Pulmonary artery endothelial cell (primary cell): ENCODE results near the gene ZNF595. TPM values are rescaled to one million over a fixed set of nuclear protein-coding genes. Genes with fewer than 3 reads are reported as not detected.
A peak's percentile ranks its signal among the peaks of the same experiment; 100 is the strongest.
"Not testable (repeated sequence)": the region's sequence is repeated elsewhere in the genome, so short reads cannot be mapped to it uniquely, and the experiment has no call there.

Source experiments
- DNase-seq: peaks from one replicate; pipeline ENCODE4 v3.0.0-alpha.2; 2011; ENCODE audit warnings: low read depth, low spot score
- total RNA-seq: library from RNA; depleted of rRNA; stranded (reverse); fragments of >200 nt; gene quantifications from 2 replicates; pipeline ENCODE4 v1.2.3, GENCODE V29; 2014

Gene ZNF595
- total RNA-seq, 1 donor from 2014 or later = 8.8 TPM

DNA sequence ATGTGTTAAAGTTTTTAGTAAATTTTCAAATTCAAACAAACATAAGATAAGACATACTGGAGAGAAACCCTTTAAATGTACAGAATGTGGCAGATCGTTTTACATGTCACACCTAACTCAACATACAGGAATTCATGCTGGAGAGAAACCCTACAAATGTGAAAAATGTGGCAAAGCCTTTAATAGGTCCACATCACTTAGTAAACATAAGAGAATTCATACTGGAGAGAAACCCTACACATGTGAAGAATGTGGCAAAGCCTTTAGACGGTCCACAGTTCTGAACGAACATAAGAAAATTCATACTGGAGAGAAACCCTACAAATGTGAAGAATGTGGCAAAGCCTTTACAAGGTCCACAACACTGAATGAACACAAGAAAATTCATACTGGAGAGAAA, 32.8 kb downstream of the ZNF595 start:
- no peak for DNase-seq

DNA sequence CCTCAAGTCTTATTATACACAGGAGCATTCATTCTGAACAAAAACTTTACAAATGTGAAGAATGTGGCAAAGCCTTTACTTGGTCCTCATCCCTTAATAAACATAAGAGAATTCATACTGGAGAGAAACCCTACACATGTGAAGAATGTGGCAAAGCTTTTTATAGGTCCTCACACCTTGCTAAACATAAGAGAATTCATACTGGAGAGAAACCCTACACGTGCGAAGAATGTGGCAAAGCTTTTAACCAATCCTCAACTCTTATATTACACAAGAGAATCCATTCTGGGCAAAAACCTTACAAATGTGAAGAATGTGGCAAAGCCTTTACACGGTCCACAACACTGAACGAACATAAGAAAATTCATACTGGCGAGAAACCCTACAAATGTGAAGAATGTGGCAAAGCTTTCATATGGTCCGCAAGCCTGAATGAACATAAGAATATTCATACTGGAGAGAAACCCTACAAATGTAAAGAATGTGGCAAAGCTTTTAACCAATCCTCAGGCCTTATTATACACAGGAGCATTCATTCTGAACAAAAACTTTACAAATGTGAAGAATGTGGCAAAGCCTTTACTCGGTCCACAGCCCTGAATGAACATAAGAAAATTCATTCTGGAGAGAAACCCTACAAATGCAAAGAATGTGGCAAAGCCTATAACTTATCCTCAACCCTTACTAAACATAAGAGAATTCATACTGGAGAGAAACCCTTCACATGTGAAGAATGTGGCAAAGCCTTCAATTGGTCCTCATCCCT, 33.6 kb downstream of the ZNF595 start:
- DNase-seq = not testable (repeated sequence)

DNA sequence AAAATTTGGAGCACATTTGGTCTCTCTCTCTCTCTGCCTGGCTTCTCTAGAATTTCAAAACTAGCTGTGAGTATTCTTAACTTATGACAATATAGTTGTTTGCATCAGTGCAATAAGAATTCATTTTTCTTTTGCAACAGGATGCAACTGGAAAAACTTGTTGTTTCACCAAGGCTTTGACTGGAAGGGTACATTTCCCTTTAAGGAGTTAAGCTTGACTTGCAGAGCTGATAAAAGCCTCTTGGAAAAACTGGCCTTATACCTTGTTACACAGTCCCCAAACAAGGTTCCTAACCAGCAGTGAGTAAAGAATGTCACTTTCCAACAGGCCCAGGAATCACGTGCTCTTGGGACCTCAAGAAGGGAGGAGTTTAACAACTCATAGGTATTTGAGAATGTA, 45.3 kb downstream of the ZNF595 start:
- DNase-seq = no peak

DNA sequence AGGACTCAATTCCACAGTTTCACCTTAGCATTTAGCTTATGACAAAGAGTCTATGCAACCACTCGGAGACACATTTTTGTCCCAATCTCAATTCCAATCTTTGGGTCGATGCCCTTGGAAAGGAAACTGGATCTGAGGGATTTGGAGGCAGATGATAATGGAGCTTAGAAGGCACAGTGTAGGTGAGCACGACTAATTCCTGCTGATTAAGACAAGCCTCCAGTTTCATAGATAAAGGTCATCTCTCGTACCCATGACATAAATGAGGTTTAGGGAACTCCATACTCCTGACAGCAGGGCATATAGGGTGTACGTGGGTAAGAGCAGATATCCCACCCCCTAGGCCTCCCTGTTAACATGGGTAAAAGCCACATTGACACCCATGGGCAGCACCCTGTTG, 46.7 kb downstream of the ZNF595 start:
- DNase-seq = no peak

DNA sequence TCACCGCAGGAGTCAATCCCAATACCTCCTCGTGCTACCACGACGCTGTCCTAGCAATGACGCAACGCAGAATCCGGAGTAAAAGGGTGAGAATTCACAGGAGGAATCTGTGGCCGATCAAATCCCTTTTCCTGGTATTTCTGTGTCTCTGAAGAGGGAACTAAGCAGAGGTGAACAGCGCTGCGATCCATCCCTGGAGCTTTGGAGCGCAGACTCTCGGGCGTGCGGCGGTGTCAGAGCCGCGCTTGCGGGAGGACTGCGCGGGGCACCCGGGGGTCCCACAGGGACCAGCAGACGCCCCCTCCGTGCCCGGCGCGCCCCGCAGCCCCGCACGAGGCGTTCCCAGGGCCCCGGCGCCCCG, 53.9 kb downstream of the ZNF595 start:
- no peak for DNase-seq

DNA sequence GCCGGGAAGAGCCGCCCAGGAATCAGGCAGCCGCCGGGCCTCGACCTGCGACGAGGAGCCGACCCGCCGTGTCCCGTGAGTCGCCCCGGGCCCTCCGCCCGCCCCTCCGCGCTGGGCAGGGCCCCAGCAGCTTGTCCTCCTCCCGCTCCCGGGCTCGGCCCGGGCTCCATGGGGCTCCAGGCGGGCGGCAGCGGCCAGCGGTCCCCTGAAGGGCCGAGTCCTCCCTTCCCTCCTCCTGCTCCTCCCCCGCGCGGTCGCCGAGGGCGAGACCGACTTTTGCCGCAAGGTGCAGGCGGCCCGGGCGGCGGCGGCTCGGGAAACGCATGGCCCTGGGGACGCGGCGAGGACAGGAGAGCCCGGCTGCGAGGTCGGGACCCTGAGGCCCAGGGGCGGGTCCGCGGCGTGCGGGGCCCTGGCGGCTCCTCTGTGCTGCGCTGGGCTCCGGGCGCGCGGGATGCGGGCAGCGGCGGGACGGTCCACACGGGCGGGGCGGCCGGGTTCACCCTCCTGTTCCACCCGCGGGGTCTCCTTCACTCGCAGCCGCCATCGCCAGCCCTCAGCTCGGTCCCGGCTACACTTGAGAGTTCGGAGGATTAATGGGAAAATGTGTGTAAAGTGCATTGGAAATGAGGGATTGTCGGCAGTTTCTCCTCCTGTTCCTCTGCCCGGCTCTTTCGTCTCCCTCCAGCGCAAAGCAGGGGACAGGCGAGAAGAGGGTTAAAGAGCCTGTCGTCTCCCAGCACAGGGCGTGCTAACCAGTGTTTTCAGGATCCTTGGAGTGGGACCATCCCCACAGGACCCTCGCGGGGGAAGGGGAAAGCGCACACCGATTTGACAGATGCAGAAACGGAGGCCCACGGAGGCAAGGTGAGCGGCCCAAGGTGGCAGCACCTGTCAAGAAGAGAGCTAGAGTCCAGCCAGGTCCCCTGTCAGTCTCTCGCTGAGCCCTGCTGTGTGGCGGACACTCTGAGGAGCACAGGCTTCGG, 54.6 kb downstream of the ZNF595 start:
- DNase-seq = no peak

DNA sequence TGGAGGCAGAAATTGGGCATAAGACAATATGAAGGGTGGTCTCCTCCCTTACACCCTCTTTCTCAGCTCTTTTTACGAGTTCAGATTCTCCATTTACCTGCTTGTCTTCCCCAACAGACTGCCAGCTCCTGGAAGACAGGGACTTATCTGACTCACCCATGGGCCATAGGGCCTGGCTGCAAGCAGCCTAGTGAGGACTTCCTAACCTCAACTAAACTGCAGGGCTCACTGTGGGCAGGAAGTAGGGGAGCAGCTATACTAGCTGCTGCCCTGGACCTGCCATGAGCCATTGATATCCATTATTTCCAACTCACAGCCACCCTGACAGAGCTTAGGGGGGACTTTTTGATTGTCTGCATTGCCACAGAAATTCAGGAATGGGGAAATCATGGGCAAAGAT, 59.6 kb downstream of the ZNF595 start:
- DNase-seq = no peak

DNA sequence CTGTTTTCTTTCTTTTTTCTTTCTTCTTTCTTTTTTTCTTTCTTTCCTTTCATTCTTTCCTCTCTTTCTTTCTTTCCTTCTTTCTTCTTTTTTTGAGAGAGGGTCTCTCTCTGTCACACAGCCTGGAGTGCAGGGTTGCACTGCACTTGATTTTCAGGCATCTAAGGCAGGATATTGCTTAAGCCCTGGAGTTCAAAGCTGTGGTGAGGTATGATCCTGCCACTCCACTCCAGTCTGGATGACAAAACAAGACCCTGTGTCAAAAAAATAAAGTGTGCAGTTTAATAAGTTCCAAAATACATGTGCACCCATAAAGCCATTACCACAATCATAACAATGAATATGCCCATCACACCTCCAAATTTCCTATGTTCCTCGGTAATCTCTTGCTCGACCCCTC, 60.6 kb downstream of the ZNF595 start:
- DNase-seq = no peak

DNA sequence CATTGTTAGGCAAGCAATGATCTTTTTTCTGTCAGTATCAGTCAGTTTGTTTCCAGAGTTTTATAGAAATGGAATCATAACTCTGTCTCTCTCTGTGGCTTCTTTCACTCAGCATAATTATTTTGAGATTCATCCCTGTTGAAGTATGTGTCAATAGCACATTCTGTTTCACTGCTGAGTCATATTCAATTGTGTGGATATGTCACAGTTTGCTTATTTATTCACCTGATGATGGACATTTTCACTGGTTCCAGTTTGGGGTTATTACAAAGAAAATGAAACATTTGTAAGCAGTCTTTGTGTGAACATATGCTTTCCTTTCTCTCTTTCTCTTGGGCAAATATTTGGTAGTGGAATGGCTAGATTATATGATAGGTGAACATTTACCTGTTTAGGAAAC, 61.0 kb downstream of the ZNF595 start:
- no peak for DNase-seq

DNA sequence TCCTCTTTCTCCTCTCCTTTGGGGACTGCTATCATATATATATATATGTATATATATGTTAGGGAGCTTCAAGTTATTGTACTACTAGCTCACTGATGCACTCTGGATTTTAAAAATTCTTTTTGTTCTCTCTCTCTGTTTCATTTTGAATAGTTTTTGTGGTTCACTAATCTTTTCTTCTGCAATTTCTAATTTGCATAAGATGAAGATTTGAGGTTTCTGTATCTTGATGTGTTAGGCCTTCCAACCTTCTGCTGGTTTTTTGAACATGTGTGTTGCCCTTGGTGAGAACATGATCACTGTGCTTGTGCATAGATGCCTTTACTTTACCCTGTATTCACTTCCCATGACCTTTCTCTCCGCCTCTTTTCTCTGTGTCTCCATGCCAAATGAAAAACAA, 63.4 kb downstream of the ZNF595 start:
- DNase-seq = no peak

DNA sequence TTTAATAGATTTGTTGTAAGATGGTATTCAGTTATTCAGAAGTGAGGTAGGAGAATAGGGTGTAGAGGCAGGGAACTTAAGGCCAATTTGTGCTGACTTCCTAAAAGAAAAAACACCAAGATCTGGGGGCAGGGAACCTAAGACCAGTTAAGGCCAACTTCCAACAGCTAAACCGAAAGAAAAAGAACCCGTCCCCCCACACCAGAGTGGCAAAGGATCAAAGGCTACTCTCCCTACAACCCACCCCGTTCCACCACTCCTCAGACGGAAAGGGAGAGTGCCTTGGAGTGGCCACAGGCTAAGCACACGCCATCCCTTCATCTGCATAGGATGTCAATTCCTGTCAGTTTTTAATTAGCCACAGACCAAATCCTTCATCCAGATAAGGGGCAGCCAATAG, 67.5 kb downstream of the ZNF595 start:
- no peak for DNase-seq

DNA sequence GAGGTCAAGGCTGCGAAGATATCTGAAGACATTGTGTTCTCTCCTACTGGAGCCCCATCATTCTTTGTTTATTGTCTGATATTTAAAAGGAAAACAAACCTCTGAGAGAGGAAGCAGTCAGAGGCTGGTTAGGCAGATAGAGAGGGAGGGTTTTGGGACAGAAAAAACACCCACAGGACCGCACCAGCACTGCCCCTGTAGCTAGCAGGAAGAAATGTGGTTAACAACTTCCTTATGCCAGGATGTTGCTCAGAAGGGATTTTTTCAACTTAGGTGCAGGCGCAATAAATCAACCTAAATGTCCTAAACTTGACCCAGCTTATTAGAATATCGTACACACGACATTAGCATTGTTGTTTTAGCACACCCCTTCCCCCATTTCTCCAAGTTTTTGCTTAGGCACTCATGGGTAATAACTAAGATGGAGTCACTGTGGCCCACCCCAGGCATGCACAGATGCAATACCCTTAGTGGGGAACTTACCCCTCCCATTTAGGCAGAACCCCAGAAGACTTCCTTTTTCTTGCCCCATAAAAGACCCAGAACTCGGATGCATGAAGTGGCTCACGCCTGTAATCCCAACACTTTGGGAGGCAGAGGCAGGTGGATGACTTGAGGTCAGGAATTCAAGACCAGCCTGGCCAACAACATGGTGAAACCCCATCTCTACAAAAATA, 68.4 kb downstream of the ZNF595 start:
- no peak for DNase-seq

DNA sequence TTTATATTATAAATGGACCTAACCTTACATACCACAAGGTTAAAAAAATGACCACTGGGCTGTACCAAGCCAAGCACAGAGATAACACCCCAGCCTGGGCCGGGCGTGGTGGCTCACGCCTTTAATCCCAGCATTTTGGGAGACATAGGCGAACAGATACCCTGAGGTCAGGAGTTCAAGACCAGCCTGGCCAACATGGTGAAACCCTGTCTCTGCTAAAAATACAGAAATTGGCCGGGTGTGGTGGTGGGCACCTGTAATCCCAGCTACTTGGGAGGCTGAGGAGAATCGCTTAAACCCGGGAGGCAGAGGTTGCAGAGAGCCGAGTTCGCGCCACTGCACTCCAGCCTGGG, 70.8 kb downstream of the ZNF595 start:
- not testable (repeated sequence) for DNase-seq

DNA sequence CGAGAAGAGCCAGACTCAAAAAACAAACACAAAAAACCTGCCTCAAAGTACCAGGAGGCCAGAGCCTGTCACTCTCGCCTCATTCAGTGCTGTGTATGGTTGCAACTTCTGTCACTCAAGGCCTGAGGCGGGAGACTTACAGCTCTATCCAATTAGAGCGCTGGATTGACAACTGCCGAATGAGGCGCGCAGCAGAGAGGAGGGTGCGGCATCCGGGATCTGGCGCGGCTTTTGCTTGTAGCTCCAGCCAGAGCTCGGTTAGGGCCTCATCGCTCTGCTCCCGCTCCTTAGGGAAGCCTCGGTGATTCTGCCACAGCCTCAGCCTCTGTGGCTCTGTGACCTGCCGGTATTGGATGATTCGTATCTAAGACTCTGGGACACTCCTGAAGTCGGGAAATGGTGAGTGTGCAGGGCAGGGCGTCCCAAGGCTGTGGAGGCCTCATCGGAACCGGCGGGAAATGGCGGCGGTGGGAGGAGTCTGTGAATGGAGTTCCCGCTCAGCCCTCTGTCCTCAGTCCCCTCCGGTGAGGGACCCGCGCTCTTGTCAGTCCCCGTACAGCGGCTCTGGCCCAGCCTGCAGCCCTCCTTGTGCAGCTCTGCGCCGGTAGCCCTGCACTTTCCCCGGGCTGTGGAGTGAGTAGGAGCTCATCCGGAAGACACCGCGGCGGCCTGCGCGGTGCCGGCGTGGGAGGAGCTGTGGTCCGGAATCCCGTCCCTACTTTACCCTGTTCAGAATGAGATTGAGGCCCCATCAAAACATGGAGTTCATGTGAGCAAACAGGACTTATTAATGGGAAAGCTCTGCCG, 71.4 kb downstream of the ZNF595 start, which contains the start of gene ZNF718:
TSS of gene ZNF718 (plus strand) at position 227 of the 807 bp plus-strand sequence. CDS start at position 397, 170 bp downstream.
- DNase-seq = peak; percentile 93

DNA sequence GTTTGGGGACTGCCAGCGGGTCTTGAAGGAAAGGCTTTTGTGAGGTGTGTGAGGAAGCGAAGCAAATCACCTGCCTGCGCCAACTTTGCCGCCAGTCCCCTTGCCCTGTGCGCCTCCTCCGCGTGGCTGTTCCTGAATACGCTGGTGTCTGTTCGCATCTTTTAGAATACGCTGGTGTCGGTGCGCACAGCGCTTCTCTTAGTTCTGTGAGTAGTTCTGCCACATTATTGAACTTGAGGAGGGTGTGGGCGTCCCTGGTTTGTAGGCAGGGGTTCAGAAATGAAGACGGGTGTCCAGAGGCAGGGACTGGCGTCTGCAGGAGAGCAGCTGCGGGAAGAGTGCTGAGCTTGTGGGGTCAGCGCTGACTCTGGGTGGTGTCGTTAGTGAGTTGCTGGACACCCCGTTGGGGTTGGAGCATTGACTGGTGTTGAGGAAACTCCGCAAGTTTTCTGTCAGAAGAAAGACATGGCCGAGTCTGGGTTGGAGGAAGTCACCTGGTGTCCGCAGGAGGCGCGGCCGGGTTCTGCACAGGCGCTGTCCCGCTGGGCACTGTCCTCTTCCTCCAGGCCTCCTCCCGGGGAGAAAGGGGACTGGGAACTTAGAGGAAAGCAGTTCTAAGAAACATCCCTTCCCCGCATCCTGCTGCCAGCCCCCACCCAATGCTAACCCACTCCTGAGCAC, 72.1 kb downstream of the ZNF595 start:
- no peak for DNase-seq

DNA sequence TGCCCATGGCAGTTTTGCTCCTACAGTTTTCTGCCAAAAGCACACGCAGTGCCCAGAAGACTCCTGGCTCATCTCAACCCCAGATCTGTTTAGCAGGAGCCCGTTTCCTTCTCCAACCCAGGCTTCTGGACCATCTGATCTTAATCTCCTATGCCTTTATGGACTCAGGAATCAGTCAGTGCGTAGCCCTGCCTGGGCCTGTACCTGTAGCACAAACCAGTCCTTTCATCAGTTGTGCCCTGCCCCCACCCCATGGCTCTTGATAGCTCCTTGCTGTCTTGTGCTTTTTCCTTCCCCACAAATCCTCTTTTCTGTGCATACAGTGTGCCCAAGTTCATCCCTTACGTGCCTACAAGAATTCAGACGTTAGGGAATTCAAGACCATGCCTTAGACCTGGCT, 72.7 kb downstream of the ZNF595 start:
- DNase-seq = no peak

DNA sequence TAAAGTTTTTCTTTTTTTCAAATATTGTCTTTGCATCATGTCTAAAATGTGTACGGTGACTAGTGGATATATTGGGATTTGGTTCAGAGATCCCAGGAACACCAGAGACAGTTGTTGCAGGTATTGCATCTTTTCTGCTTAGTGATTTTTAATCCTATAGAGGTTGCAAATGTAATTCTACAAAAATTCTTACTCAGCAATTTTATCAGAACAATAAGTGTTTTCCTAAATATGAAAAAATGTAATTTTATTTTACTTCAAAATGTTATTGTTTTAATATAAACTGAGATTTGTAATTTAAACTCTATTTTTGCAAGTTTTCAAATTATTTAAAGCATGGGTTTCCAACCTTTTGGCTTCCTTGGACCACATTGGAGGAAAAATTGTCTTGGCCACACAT, 79.4 kb downstream of the ZNF595 start:
- no peak for DNase-seq
